Left kidney (tissue), 2 donors: ENCODE data around the gene NCOA7. TPM values are rescaled to one million over a fixed set of nuclear protein-coding genes. Genes with fewer than 3 reads are reported as not detected.
"Not testable (repeated sequence)": the region's sequence is repeated elsewhere in the genome, so short reads cannot be mapped to it uniquely, and the experiment has no call there.

Source experiments
- DNase-seq: peaks from one replicate; pipeline ENCODE4 v3.0.0-alpha.2; 2013
- polyA plus RNA-seq: library from polyadenylated mRNA; unstranded; fragments of 120-200 nt; gene quantifications from one replicate; pipeline ENCODE4 v1.2.1, GENCODE V29; 2013; ENCODE audit not compliant: insufficient read length

NCOA7 gene
- polyA plus RNA-seq, 1 donor: 59.3 TPM

- DNase-seq: no peak
These were observed 78.1 kb downstream of the NCOA7 start for GRCh38 chr6:125868678-125869395.

DNA sequence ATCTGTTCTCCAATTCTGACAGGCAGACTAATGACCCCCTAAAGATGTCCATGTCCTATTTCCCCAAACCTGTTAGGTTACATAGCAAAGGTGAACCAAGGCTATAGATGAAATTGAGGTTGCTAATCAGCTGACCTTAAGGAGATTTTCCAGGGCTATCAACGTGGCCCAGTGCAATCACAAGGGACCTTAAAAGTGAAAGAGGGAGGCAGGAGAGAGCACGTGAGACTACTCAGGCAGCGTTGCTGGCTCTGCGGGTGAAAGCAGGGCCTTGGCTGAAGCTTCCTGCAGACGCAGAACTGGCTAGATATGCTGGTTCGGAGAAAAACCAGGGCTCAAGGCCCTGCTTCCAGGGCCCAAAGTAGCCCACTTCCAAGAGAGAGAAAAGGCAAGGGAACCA, 78.7 kb downstream of the NCOA7 start:
- DNase-seq: no peak

- DNase-seq: no peak
These were observed 80.6 kb downstream of the NCOA7 start for GRCh38 chr6:125871365-125871764.

DNA sequence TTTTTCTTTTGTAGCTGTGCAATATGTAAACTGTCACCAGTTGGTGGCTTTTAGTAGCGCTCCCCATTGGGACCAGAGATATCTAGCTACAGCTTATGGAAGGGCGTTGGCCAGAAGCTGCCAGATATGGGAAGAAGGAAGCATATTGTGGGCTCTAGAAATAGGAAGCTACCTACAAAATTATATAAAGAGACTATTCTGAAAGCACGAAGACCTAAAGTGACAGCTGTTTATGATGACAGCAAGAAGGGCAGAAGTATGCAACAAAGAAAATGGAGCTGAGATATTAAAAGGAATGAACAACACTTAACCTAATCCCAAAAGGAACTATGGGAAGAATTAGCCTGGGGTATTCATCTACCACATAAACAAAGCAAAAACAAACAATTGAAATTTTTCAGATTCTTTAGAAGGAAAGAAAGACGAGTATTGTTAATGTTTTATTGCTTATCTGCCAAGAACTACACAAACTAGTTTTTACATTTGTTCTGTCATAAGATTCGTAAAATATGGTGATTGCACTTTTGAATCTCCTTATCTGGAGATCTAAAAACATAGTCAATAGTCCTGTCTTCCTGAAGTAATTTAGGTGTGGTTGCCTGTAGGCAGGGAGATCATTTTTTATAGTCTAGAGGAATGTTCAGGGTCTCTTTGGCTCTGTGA, 81.6 kb downstream of the NCOA7 start:
- DNase-seq: no peak

DNA sequence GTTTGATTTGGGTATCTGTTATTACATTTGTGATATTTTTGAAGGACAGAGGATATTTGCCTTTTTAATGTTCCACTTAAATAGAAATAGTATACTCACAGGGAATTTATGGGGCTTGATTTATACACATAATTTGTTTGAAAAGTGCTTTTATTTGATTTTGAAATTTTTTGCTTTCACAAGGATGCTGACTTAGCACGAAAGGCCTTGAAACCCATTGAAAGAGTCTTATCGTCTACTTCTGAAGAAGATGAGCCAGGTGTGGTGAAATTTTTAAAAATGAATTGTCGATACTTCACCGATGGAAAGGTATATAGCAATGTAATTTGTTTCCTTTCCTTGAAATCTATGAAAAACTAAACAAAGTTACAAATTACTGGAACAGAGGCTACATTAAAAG, 91.5 kb downstream of the NCOA7 start:
- DNase-seq: no peak

GRCh38 chr6:125884634-125885371, 94.0 kb downstream of the NCOA7 start:
- DNase-seq: no peak

GRCh38 chr6:125886021-125886420, 95.3 kb downstream of the NCOA7 start:
- no peak for DNase-seq

GRCh38 chr6:125886914-125887313, 96.2 kb downstream of the NCOA7 start:
- DNase-seq: no peak

- DNase-seq: no peak
These were observed 96.6 kb downstream of the NCOA7 start for GRCh38 chr6:125887372-125887771.

GRCh38 chr6:125888989-125889656, 98.4 kb downstream of the NCOA7 start:
- DNase-seq: no peak

DNA sequence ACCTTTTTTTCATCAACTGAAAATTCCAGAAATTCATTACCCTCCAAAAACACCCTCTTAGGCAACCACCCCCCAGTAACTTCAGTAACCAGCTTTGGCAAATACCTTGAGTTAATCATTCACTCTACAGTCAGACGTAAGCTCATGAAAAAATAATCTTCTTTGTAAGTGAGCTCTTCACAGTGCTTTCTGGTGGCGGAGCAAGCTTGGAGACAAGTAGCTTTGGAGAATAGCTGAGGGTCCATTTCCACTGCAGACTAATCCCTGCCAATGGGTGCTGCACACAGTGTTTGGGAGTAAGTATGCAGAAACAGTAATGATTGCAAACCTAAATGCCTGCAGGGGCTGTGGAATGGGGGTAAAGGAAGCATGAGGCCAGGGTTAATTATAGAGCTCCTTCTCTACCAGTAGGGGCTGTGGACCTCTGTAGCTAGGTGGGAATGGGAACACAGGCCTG, 109.0 kb downstream of the NCOA7 start:
- no peak for DNase-seq

DNA sequence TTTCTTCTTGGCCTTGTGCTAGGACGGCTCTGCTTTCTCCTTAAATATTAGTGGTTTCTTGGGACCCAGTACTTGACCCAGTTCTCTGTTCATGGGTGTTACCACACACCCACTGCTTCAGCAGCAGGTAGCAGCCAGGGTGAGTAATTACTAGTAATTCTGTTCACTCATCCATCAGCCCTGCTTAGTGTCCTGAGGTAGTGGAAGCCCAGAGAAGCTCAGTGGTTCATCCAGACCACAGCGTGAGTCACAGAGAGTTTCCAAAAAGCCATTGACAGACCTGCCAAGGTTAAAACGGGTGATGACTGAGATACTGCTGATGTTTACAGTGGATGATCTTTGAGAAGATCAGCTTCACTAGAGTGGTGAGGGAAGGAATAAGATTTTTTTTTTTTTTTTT, 114.1 kb downstream of the NCOA7 start:
- no peak for DNase-seq

- no peak for DNase-seq
These were observed 115.6 kb downstream of the NCOA7 start for GRCh38 chr6:125906158-125906998.

GRCh38 chr6:125910527-125910926, 119.8 kb downstream of the NCOA7 start:
- DNase-seq: no peak

DNA sequence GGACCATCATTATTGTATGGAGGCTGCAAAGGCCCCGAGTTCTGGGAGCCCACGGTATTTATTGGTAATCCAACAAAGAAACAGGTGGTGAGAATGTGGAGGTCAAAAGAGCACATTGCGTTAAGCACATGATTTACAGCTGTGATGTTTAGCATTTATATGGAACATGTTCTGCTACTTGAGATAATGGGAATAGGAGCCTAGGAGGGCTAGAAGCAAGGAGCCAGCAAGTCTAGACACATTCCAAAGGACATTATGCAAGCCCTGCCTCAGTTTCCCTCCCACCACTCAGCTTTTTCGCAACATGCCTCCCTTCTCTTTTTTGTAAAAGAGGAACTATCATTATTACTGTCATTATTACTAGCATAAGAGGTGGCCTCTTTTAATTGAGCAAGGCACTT, 120.3 kb downstream of the NCOA7 start:
- DNase-seq: not testable (repeated sequence)

- DNase-seq: not testable (repeated sequence)
These were observed 121.7 kb downstream of the NCOA7 start for GRCh38 chr6:125912430-125912829.

- DNase-seq: no peak
These were observed 122.4 kb downstream of the NCOA7 start for GRCh38 chr6:125913145-125913544.

DNA sequence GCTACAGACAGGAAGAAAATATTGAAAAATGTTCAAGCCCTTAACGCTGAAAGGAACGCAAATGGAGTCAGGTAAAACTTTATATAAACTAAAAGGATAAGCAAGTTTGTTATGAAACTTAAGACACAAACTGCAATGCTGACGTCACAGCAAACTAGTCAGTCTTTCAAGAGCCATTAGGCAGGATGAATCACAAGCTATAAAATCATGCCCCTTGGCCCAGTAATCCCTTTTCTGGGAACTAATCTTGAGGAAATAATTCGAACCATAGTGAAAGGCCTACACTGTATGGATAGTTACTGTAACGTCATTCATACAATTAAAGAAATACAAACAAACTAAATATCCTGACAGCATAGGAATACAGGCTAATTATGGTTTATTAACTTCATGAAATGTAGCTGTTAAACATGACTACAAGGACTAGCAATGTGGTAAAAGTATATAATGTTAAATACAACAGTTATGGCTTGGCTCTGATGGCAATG, 123.1 kb downstream of the NCOA7 start:
- no peak for DNase-seq

DNA sequence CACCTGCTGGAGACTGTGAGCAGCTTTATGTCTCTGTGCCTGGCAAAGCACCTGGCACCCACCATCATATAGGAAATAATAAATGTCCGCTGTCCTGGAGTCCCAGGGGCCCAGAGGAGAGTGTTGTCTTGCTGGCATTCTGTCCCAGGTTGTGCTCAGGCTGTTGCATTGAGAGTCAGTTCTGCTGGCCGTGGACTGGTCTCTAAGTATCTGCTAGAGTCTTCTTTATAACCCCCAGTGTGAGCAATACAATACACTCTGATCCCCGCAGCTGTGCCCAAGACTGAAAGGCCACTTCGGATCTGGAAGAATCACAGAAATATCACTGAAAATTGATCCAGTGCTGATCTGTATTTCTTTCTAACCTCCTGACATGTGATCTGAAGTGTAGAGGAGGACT, 127.5 kb downstream of the NCOA7 start:
- no peak for DNase-seq

DNA sequence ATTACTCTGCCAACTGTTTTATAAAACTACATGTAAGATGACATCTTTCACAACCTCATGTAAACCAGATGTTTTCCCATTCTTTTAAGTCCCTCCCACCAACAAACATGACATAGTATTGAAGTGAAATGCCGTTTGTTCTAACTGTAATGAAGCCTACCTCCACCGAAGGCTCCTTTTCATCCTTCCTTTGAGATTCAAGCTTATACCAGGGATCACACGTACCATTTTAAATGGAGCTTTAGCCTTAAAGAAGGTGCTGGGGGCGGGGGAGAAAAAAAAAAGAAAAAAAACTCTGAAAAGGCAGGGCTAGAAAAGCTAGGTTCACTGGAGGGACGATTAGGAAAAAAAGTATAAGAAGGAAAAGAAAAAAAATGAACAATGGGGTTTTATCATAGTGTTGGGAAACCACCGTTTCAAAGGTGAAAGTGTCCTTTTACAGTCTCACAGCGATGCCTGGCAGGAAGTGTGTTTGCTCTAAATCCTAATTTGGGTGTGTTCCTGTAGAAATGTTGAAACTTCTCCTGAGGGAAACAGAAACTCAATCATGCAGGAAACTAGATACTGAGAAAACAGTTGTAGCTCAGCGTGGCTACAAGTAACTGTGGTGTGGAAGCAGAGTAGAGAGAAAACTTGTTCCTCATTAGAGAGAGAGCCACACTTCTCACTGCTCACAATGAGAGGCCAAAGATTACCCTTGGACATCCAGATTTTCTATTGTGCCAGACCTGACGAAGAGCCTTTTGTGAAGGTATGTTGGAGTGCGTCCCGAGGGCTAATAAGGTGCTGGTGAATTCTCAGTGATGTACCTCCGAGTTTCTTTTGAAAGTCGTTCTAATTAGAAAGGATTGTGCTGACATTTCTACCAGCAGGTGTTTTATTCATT, 128.2 kb downstream of the NCOA7 start:
- peak; percentile 82 for DNase-seq
